NCI-H146 treated with DMSO at 0.1 percent for 48 hours (cell line): ENCODE measurements around the gene CRACDL.

Experiments used
- DNase-seq: peaks from one replicate; lab custom pipeline; 2025; ENCODE audit not compliant: unreplicated experiment; lab: John Stamatoyannopoulos, UW

Gene CRACDL

DNA sequence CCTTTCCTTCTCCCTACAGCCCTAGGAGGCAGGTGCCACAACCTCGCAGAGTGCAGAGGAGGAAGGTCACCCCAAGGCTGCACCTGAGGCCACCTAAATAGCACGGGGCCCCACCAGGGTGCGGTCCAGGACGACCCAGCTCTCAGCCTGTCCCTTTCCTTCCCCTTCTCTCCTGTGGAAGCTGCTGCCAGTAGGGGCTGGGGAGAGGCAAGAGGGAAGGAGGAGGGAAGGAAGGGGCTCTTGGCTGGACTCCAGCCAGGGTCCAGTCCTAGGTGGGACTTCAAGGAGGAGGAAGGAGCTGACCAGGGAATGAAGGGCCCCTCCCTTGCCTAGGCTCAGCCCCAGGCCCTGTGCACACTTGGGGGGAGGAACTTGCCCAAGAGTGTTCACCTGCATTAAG, 11.1 kb downstream of the CRACDL start:
- no peak for DNase-seq

GRCh38 chr2:98924038-98924830, 11.8 kb downstream of the CRACDL start:
- DNase-seq: no peak

DNA sequence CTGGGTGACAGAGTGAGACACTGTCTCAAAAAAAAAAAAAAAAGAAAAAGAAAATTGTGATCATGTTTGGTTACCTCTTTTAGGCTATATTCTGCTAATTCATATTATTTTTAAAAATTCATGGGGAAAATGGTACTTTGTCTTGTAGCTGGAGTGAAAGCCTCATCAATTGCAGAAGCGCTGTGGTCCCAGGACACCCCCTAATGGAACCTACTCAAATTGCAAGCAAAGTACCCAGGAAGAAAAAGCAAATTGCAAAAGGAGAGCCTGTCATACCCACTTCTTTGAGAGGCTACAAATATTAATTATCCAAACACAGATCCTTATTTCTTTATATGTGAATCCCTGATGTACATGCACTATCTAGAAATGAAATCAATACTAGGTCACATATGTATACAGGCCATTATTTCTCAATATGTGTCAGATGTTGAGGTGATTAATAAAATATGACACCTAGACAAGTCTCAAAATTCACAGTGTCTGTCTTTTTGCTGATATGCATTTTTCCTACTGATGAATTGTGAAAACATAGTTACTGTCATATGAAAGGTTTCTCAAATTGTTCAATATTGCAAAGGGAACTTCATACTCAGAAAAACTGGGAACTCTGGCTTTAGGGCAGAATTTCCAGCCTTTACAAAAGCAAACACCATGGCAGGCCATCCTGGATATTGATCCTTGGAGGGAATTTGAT, 12.6 kb downstream of the CRACDL start:
- no peak for DNase-seq

- DNase-seq: no peak
Measured at GRCh38 chr2:98921062-98921461, 15.0 kb downstream of the CRACDL start.

DNA sequence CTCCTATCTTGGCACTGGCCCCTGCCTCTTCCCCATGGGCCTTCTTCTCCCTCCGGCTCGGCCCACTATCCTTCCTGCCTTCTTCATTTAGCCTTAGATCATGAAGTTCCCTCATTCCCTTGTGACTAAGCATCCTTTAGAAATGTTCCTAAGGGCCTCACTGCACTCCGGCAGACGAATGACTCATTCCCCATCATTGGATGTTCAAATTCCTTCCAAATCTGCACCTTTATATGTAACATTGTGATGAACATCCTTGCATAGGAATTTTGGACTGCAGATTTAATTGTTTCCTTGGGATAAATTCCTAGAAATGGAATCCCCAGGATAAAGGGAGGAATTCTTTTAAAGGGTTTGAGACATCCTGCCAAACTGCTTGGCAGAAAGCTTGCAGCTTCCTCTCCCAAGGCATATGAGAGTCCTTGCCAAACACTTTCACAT, 19.0 kb downstream of the CRACDL start:
- no peak for DNase-seq

DNA sequence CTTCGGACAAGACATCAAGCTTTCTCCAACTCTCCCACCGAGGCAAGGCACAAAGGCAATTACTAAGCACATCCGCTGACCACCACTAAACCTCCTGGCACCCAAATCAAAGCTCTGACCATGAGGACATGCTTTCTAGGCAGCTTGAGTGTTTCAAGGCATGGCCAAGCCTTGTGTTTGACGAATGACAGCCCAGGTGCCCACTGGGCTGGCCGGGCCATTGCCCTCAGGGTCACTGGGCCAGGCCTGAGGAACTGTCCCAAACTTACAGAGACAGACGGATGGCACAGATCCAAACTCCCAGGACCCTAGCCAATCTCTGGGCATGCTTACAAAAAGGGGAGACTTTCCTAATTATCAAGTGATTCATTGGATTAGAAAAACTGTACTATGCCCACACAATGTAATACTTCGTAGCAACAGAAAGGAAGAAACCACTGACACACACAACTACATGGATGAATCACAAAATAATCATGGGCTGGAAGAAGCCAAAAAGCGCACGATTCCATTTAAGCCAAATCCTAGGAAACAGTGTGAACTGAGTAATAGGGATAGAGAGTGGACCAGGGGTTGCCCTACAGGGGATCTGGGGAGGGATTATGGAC, 20.2 kb downstream of the CRACDL start:
- no peak for DNase-seq

DNA sequence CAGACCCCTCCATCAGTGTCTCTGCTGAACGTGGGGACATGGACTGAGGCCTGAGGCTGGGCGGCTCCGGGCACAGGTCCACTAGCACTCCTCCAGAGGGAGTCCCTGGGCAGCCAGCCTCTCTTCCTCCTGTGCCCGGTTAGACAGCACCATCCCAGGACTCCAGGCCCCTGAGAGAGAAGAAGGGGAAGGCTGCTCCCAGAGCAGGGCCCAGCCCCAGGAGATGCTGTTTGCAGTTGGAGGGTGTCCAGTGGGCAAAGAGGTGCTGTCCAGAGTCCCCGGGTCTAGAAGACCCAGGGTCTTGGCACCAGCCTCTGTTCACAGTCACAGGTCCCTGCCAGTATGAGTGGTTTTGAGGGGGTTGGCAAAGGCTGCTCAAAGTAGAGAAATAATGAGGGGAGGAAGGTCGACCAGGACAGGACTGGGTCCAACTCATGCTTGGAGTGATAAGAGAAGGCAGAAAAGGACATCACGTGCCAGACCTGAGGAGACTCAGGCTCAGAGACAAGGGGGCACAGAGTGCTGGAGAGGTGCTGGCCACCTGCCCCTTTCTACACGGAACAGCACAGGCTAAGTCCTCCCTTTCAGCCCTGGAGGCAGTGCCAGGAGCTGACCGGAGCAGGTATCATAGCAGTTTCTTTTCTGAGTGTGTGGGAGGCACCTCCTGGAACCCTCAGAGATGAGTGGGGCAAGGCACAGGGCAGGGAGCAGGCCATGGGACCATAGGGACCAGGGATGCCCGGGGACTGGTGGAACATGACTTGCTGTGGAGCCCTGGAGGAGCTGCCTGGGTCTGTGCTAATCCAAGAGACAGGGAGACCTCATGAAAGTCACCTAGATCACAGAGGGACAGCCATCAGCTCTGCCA, 21.1 kb downstream of the CRACDL start:
- DNase-seq: no peak

- DNase-seq: no peak
Measured at GRCh38 chr2:98913916-98914712, 21.9 kb downstream of the CRACDL start.

DNA sequence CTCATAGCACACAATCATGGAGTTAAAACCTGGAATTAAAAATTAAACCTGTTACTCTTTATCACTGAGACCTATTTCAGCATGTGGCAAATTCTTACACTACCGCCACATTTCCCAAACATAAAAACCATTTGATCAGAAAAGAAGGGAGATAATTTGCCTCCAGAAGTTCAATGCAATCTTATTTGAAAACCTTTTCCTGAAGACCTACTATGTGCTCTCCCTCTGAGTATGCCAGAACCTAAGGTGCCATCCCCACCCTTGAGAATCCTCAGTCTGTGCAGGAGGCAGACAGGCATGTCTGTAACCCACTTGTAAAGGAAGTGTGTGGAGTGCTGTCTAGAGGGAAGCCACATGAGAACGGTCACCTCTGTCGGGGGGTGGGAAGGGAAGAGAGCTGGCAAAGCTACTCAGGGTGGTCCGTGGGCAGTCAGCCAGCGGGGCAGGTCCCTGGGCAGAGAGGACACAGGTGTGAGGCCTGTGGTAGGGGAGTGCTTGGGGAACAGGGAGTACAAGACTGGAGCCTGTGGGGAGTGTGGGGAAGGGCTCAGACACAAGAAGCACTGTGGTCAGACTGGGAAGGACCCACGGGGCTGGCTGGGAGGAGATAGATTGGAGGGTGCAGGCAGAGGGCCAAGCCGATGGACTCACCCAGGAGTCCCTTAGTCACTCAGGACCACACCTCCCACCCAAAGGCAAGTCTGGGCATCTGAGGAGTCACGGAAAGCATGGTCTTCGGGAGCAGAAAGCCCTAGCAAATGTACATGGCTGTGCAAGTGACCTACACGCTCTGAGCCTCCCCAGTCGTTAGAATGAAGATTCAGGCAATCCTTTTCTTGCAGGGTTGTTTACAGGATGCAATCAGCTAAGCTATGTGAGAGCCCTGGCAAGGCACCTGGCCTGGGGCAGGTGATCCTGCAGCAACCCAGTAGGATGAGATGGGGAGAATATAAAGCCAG, 22.8 kb downstream of the CRACDL start:
- DNase-seq: no peak

DNA sequence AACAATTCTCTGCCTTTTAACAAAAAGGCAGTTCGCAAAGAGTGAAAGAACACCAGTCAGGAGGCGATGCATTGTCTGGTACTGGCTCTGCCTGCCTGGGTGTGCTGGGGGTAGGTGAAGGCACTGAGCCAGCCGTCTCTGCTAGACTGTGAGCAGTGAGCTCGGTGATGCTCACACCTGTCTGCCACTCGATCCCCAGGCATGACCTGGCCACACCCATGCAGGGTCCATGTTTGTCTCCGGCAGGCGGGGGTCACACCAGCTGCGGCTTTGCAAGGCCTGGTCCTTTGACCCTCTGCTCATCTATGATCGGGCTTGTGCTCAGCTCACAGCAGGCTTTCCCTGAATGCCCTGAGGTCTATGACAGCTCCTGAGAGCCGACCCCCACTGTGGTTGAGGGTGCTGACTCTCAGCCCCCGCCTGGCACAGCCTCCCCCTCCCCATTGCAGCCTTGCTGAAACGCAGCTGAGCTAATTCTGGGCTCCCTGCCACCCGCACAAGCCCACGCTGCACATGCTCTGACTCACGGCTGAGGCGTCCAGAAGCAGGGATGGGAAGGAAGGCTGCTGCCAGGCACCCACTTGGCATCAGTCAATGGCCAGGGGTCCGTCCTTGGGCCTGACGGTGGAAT, 23.7 kb downstream of the CRACDL start:
- peak; percentile 83 for DNase-seq

DNA sequence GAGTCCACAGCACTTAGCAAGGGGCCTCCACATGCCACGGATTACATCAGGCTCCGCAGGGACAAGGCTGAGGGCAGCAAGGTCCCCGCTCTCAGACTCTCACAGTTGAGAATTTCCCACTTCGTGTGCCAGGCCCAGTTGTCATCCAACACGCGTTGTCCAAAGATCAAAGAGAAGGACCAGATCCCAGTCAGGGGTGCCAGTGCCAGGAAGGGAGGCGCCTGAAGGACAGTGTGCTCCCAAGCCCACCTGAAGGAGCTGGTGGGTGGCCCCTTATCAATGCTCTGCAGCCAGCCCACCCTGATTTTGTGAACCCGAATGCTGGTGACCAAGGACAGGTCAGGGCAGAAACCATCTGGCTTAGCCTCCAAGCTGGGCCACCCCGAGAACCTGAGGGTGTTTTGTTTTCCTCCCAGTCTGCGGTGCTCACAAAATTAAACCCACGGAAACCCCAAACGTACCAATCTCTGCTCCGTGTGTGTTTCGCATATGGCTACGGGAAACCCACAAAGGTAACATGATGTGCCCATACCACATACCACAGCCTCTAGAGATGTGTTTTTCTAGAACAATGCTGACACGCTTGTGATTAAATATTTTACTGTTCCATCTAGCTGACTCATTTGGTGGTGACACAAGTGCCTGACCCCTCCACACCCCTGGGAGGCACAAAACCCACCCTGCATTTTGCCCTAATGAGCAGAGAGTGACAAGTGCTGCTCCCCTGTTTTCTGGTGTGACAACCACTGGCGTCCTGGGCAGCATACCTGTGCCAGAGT, 24.5 kb downstream of the CRACDL start:
- no peak for DNase-seq

GRCh38 chr2:98911126-98911375, 25.0 kb downstream of the CRACDL start:
- no peak for DNase-seq

GRCh38 chr2:98910349-98911125, 25.5 kb downstream of the CRACDL start:
- no peak for DNase-seq

- DNase-seq: peak; percentile 97
Measured at GRCh38 chr2:98909317-98910211, 26.5 kb downstream of the CRACDL start.

GRCh38 chr2:98908931-98909316, 27.1 kb downstream of the CRACDL start:
- DNase-seq: no peak
